AG09319 (cell line): ENCODE measurements around the gene PRKG1.

Source experiments
- DNase-seq: peaks from one replicate; pipeline ENCODE4 v3.0.0-alpha.2; 2010; ENCODE audit warnings: low read depth; ENCODE audit errors: extremely low read depth
- CTCF ChIP-seq: IDR thresholded peaks from 2 replicates; pipeline ENCODE4 v1.5.1; 2011; ENCODE audit warnings: low read depth, mild to moderate bottlenecking, inconsistent platforms, low read length, moderate library complexity

The PRKG1 gene

GRCh38 chr10:51082857-51083256 is 8.6 kb downstream of the PRKG1 start:
- no peak for DNase-seq
- TF ChIP-seq CTCF: no peak

GRCh38 chr10:51083356-51083853 is 9.1 kb downstream of the PRKG1 start:
- no peak for TF ChIP-seq CTCF
- no peak for DNase-seq

- DNase-seq: no peak
- TF ChIP-seq CTCF: no peak
Observed at GRCh38 chr10:51085204-51085603, 10.9 kb downstream of the PRKG1 start.

- no peak for TF ChIP-seq CTCF
- no peak for DNase-seq
Observed at GRCh38 chr10:51086710-51087109, 12.4 kb downstream of the PRKG1 start.

- no peak for DNase-seq
- no peak for TF ChIP-seq CTCF
Observed at GRCh38 chr10:51087114-51087513, 12.8 kb downstream of the PRKG1 start.

- DNase-seq: no peak
Observed at GRCh38 chr10:51090190-51090589, 15.9 kb downstream of the PRKG1 start.

GRCh38 chr10:51092402-51092801 is 18.1 kb downstream of the PRKG1 start:
- no peak for TF ChIP-seq CTCF
- no peak for DNase-seq

More at GRCh38 chr10:51090190-51090589, 15.9 kb downstream of the PRKG1 start:
- TF ChIP-seq CTCF: no peak
